VCaP (cell line): ENCODE results near the gene PTPN12.

ENCODE experiments used
- H3K27ac ChIP-seq: fragments of 450-650 bp; 2 replicates; pipeline ENCODE4 v1.5.1; 2017
- TF ChIP-seq, protein P1 (sequence below): fragments of 450-650 bp; conservative IDR thresholded peaks from 2 replicates; pipeline ENCODE4 v1.5.1; 2017; ENCODE audit warnings: mild to moderate bottlenecking, moderate library complexity

Gene PTPN12

DNA sequence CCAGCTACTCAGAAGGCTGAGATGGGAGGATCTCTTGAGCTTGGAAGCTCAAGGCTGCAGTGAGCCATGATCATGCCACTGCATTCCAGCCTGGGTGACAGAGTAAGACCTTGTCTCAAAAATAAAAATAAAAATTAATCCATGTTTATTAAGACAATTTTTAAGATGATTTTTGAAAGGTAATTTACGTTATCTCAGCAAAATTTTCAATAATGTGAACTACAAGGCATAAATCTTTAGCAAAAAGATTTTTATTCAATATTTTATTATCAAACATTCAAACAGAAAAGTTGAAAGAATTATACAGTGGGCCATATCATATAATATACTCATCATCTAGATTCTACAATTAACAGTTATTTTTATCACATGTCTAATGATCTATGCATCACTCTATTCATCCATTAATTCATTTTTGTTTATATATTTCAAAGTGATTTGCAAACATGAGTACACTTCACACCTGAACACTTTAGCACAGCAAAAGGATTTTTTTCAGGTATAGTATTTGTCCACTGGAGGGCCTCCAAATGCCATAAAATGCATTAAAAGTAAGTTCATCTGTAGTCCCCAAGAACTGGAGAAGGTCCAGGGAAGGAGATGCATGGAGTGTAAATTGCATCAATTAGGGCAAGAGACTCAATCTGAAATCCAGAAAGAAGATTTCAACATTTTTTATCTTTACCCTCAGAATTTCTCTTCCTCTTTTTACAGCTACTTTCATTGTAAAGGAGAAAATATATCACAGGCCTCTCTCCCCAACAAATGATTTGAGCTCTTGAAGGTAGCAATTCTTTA is 120.5 kb downstream of the PTPN12 start:
- TF ChIP-seq, protein P1, sequence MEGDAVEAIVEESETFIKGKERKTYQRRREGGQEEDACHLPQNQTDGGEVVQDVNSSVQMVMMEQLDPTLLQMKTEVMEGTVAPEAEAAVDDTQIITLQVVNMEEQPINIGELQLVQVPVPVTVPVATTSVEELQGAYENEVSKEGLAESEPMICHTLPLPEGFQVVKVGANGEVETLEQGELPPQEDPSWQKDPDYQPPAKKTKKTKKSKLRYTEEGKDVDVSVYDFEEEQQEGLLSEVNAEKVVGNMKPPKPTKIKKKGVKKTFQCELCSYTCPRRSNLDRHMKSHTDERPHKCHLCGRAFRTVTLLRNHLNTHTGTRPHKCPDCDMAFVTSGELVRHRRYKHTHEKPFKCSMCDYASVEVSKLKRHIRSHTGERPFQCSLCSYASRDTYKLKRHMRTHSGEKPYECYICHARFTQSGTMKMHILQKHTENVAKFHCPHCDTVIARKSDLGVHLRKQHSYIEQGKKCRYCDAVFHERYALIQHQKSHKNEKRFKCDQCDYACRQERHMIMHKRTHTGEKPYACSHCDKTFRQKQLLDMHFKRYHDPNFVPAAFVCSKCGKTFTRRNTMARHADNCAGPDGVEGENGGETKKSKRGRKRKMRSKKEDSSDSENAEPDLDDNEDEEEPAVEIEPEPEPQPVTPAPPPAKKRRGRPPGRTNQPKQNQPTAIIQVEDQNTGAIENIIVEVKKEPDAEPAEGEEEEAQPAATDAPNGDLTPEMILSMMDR = peak; percentile 81

DNA sequence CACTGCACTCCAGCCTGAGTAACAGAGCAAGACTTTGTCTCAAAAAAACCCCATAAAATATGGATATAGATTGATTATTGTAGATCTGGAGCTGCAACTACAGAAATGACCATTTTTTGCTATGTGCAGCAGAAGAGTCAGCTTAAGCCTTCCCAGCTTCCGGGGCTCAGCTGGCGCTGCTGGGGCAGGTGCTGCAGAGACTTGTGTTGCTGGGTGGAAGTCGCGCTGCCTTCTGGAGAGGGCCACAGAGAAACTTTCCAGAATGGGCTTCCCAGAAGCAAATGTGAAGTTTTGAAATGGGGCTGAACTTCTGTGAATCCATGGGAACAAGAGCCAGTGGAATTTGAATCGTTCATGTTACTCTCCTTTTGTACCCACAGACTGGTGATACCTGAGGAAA is 121.8 kb downstream of the PTPN12 start:
- H3K27ac ChIP-seq = no peak overlapping the region
- TF ChIP-seq, protein P1 = no peak

More for the DNA sequence above, 120.5 kb downstream of the PTPN12 start:
- peak overlapping the region; percentile 40 for H3K27ac ChIP-seq

DNA sequence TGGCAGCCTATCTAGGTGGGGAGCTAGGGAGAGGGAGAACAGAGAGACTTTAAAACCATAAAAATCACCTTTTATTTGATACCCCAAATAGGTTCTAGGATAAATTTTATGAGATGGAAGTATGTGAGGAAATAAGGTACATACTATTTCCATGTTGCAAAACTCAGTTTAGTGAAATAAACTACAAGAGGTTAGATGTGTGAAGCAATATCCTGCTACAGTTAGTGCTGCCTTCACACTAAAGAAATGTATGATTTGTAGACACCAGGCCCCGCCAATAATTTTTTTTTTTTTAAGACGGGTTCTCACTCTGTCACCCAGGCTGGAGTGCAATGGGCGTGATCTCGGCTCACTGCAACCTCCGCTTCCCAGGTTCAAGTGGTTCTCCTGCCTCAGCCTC is 124.7 kb downstream of the PTPN12 start:
- TF ChIP-seq, protein P1 = no peak
- no peak overlapping the region for H3K27ac ChIP-seq

DNA sequence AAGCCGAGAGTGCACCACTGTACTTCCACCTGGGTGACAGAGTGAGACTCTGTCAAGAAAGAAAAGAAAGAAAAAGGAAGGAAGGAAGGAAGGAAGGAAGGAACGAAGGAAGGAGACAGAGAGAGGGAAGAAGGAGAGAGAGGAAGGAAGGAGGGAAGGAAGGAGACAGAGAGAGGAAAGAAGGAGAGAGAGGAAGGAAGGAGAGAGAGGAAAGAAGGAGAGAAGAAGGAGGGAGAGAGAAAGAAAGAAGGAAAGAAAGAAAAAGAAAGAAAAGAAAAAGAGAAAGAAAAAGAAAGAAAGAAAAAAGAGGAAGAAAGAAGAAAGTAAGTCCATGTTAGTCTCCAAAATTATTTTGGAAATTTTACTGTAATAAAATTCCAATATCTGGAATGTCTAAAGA is 125.8 kb downstream of the PTPN12 start:
- TF ChIP-seq, protein P1 = no peak
- H3K27ac ChIP-seq = no peak overlapping the region

DNA sequence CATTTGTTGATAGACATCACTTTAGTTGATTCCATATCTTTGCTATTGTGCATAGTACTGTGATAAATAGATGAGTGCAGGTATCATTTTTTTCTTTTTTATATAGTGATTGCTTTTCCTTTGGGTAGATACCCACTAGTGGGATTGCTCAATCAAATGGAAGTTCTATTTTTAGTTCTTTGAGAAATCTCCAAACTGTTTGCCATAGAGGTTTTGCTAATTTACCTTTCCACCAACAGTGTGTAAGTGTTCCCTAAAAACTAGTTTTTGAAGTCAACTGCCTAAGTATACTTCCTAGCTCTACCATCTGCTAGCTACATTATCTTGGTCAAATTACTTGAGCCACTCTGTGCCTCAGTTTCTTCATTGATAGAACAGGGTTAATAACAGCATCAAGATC is 127.6 kb downstream of the PTPN12 start:
- H3K27ac ChIP-seq = no peak overlapping the region
- TF ChIP-seq, protein P1 = no peak

DNA sequence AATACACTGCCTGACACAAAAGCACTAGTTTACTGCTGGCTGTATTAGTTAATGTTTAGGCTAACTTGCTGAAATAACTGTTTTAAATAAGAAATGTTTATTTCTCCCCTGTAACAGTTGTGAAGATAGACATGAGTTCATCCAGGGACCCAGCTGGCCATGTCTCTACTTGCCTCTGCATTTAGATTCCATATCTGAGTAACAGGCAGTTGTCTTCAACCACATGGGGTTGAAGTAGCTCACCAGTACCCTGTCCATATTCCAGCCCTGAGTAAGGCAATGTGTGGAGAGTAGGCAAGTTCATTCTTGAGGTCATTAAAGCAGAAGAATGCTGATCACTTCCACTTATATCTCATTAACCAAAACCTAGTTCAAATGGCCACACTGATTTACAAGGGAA is 128.1 kb downstream of the PTPN12 start:
- H3K27ac ChIP-seq = no peak overlapping the region
- TF ChIP-seq, protein P1 = no peak

DNA sequence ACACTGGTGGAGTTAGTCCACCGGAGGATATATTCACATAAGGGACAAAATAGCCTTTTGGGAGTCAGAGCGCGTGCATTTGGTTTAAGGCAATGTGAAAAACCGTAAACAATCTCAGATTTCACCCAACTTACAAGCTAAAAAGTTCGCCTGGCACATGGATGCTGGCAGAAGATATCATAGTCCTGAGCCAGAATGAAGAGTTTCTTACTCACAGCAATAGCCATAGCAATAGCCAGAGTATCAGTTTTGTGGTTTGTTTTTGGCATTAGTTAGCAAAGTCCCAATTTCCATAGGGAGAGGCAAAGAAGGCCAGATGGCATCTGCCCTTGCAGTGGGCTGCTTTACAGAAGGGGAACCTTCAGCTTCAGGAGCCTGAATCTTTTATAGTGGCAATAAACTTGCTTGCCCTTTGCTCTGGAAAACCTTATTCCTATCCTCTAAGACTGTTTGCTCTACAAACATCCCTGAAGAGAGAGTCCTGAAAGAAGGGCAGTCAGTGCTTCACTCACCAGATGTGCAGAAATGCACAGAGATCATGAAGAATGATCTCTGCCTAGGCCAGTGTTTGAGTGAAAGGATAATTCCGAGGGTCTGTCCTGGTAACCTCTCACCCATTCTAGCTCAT is 130.5 kb downstream of the PTPN12 start:
- peak overlapping the region; percentile 53 for H3K27ac ChIP-seq
- TF ChIP-seq, protein P1 = no peak
